WTC11 (cell line): ENCODE measurements around the gene SDF2L1. TPM values are rescaled to one million over a fixed set of nuclear protein-coding genes. Genes with fewer than 3 reads are reported as not detected.

Source experiments
- ATAC-seq: fragments of 200-7000 bp; cut with Tn5 transposase; 2 replicates; pipeline ENCODE4 v1.10.0; 2021; ENCODE audit warnings: mild to moderate bottlenecking, moderate library complexity
- CTCF ChIA-PET: fragments of 300-600 bp; sonication (Branson Sonifier 250); formaldehyde crosslinking; loops from one replicate; lab custom pipeline; 2021; ENCODE audit warnings: antibody characterized with exemption; lab: Charles Lee
- POLR2A ChIA-PET: fragments of 350-600 bp; sonication (Branson Sonifier 250); formaldehyde crosslinking; loops from one replicate; lab custom pipeline; 2021; ENCODE audit warnings: antibody characterized with exemption; lab: Charles Lee
- DNase-seq: peaks from one replicate; pipeline ENCODE4 v3.0.0; 2021; ENCODE audit warnings: low spot score
- H3K27ac Mint-ChIP-seq: 2 replicates; pipeline ENCODE4 v1.8.0; 2021; ENCODE audit warnings: mixed read lengths
- H3K27me3 Mint-ChIP-seq: 2 replicates; pipeline ENCODE4 v1.8.0; 2021; ENCODE audit warnings: low read depth, mild to moderate bottlenecking, moderate library complexity, mixed read lengths
- H3K36me3 Mint-ChIP-seq: 2 replicates; pipeline ENCODE4 v1.8.0; 2021; ENCODE audit warnings: mixed read lengths
- H3K4me1 Mint-ChIP-seq: 2 replicates; pipeline ENCODE4 v1.8.0; 2022; ENCODE audit warnings: mixed read lengths
- H3K4me3 Mint-ChIP-seq: 2 replicates; pipeline ENCODE4 v1.8.0; 2021; ENCODE audit warnings: mild to moderate bottlenecking, moderate library complexity, mixed read lengths
- H3K9me3 Mint-ChIP-seq: 2 replicates; pipeline ENCODE4 v1.8.0; 2021; ENCODE audit warnings: mixed read lengths
- FOXK1 ChIP-seq: sonication (generic); formaldehyde crosslinking; IDR thresholded peaks from 2 replicates; pipeline ENCODE4 v1.8.0; 2022; ENCODE audit warnings: mild to moderate bottlenecking, moderate library complexity, missing genetic modification reagents
- GTF2I ChIP-seq: fragments of 250-450 bp; sonication (Bioruptor Pico); conservative IDR thresholded peaks from 2 replicates; pipeline ENCODE4 v1.4.0; 2021; ENCODE audit warnings: mild to moderate bottlenecking
- MXD4 ChIP-seq: fragments of 250-450 bp; sonication (Bioruptor Pico); IDR thresholded peaks from 2 replicates; pipeline ENCODE4 v1.8.0; 2021; ENCODE audit warnings: mild to moderate bottlenecking, moderate library complexity, borderline replicate concordance
- MYBL2 ChIP-seq: sonication (generic); formaldehyde crosslinking; IDR thresholded peaks from 2 replicates; pipeline ENCODE4 v1.8.1; 2023; ENCODE audit warnings: mild to moderate bottlenecking, moderate library complexity, missing genetic modification reagents
- NFYB ChIP-seq: sonication (generic); formaldehyde crosslinking; conservative IDR thresholded peaks from 2 replicates; pipeline ENCODE4 v1.8.0; 2022; ENCODE audit warnings: low read depth, missing genetic modification reagents
- NR3C1 ChIP-seq: sonication (generic); formaldehyde crosslinking; conservative IDR thresholded peaks from 2 replicates; pipeline ENCODE4 v1.8.1; 2023; ENCODE audit warnings: low read depth, mild to moderate bottlenecking, missing genetic modification reagents
- PRRX2 ChIP-seq: fragments of 250-450 bp; sonication (Bioruptor Pico); IDR thresholded peaks from 2 replicates; pipeline ENCODE4 v1.8.0; 2021; ENCODE audit warnings: mild to moderate bottlenecking
- ZNF121 ChIP-seq: sonication (generic); formaldehyde crosslinking; IDR thresholded peaks from 2 replicates; pipeline ENCODE4 v1.8.0; 2023; ENCODE audit warnings: missing genetic modification reagents
- ZNF138 ChIP-seq: sonication (generic); formaldehyde crosslinking; conservative IDR thresholded peaks from 2 replicates; pipeline ENCODE4 v1.8.1; 2022; ENCODE audit warnings: mild to moderate bottlenecking, moderate library complexity, missing genetic modification reagents
- total RNA-seq: library from RNA; stranded (reverse); gene quantifications from 3 replicates; pipeline ENCODE4 v1.2.3, GENCODE V29; 2021
- TF ChIP-seq, protein P1 (sequence below): sonication (generic); formaldehyde crosslinking; IDR thresholded peaks from 2 replicates; pipeline ENCODE4 v1.8.1; 2023; ENCODE audit warnings: mild to moderate bottlenecking, missing genetic modification reagents, borderline replicate concordance
- TF ChIP-seq, protein P2 (sequence below): fragments of 250-450 bp; sonication (Bioruptor Pico); conservative IDR thresholded peaks from 2 replicates; pipeline ENCODE4 v1.9.0; 2021; ENCODE audit warnings: mild to moderate bottlenecking
- TF ChIP-seq, protein P3 (sequence below): sonication (generic); formaldehyde crosslinking; IDR thresholded peaks from 2 replicates; pipeline ENCODE4 v1.8.0; 2023; ENCODE audit warnings: missing genetic modification reagents, mild to moderate bottlenecking, borderline replicate concordance
- TF ChIP-seq, protein P4 (sequence below): sonication (generic); formaldehyde crosslinking; IDR thresholded peaks from 2 replicates; pipeline ENCODE4 v1.8.0; 2023; ENCODE audit warnings: missing genetic modification reagents
- TF ChIP-seq, protein P5 (sequence below): sonication (generic); formaldehyde crosslinking; IDR thresholded peaks from 2 replicates; pipeline ENCODE4 v1.8.1; 2023; ENCODE audit warnings: mild to moderate bottlenecking, moderate library complexity, missing genetic modification reagents
- TF ChIP-seq, protein P6 (sequence below): sonication (generic); formaldehyde crosslinking; IDR thresholded peaks from 2 replicates; pipeline ENCODE4 v1.8.0; 2022; ENCODE audit warnings: mild to moderate bottlenecking, missing genetic modification reagents

Gene SDF2L1
- total RNA-seq, 1 experiment from 2014 or later = 73.6 TPM

DNA sequence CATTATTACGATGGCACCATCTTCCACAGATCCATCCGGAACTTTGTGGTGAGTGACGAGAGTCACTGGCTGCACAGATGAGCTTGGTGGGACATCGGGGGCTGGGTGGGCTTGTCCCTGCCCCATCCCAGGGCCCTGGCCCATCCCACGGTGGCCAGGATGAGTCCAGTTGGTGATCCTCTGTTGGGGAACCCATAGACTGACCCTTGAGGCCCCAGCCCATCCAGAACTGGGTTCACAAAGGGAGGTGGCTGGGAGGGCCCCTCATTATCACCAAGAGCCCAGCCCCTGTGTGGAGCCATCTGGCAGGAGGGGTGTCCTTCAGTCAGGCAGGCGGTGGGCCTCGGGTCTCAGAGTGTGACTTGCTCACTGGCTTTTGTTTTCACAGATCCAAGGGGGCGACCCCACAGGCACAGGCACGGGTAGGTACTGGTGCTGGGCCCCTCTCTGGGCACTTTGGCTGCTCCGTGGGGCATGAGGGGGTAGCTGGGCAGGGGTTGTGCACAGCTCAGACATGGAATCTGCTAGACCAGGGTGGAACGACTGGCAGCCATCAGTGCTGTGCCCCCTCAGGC lies 45.7 kb downstream of the SDF2L1 start (continued):
- TF ChIP-seq, protein P1, sequence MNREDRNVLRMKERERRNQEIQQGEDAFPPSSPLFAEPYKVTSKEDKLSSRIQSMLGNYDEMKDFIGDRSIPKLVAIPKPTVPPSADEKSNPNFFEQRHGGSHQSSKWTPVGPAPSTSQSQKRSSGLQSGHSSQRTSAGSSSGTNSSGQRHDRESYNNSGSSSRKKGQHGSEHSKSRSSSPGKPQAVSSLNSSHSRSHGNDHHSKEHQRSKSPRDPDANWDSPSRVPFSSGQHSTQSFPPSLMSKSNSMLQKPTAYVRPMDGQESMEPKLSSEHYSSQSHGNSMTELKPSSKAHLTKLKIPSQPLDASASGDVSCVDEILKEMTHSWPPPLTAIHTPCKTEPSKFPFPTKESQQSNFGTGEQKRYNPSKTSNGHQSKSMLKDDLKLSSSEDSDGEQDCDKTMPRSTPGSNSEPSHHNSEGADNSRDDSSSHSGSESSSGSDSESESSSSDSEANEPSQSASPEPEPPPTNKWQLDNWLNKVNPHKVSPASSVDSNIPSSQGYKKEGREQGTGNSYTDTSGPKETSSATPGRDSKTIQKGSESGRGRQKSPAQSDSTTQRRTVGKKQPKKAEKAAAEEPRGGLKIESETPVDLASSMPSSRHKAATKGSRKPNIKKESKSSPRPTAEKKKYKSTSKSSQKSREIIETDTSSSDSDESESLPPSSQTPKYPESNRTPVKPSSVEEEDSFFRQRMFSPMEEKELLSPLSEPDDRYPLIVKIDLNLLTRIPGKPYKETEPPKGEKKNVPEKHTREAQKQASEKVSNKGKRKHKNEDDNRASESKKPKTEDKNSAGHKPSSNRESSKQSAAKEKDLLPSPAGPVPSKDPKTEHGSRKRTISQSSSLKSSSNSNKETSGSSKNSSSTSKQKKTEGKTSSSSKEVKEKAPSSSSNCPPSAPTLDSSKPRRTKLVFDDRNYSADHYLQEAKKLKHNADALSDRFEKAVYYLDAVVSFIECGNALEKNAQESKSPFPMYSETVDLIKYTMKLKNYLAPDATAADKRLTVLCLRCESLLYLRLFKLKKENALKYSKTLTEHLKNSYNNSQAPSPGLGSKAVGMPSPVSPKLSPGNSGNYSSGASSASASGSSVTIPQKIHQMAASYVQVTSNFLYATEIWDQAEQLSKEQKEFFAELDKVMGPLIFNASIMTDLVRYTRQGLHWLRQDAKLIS = no peak
- no peak for TF ChIP-seq MYBL2 (CRISPR knock-in tag)

DNA sequence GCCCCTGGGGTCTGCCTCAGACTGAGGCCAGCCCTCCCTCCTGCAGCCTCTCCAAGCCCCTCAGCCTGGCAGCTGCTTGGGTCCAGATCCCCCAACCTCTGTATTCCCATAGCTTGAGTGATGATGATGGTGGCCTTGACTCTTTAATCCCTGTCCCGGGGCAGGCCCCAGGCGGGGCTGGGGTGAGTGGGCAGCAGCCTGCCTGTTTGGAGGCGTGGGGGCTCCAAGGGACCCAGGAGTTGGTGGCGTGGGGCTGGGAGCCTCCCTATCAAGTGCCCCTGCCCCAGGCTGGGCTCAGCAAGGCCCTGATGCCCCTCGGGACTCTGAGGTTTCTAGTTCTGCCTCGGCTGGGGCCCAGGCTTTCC lies 46.2 kb downstream of the SDF2L1 start:
- TF ChIP-seq, protein P2, sequence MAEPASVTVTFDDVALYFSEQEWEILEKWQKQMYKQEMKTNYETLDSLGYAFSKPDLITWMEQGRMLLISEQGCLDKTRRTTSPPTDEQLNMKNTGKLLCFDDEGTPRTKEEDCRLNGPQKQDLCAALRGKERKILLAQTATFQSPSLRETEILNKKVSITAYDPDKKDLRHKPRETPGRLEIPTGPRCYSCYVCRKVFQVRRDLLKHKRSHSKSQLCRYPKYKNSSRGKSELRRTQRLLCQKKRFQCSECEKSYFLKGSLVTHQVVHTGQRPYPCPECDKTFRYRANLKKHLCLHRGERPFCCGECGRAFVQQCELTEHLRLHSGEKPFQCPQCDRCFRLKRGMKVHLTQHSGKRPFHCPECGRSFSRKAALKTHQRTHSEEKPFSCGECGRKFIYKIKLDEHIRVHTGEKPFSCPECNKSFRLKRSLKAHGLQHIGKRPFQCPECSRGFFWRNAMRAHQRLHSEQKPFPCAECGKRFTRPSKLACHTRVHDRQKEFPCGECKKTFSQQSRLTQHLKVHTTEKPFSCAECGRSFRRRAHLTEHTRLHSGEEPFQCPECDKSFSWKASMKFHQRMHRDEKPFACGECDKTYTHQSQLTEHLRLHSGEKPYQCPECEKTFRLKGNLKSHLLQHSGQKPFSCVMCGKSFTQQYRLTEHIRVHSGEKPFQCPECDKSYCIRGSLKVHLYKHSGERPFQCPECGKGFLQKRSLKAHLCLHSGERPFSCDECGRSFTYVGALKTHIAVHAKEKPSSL = no peak
- TF ChIP-seq, protein P3, sequence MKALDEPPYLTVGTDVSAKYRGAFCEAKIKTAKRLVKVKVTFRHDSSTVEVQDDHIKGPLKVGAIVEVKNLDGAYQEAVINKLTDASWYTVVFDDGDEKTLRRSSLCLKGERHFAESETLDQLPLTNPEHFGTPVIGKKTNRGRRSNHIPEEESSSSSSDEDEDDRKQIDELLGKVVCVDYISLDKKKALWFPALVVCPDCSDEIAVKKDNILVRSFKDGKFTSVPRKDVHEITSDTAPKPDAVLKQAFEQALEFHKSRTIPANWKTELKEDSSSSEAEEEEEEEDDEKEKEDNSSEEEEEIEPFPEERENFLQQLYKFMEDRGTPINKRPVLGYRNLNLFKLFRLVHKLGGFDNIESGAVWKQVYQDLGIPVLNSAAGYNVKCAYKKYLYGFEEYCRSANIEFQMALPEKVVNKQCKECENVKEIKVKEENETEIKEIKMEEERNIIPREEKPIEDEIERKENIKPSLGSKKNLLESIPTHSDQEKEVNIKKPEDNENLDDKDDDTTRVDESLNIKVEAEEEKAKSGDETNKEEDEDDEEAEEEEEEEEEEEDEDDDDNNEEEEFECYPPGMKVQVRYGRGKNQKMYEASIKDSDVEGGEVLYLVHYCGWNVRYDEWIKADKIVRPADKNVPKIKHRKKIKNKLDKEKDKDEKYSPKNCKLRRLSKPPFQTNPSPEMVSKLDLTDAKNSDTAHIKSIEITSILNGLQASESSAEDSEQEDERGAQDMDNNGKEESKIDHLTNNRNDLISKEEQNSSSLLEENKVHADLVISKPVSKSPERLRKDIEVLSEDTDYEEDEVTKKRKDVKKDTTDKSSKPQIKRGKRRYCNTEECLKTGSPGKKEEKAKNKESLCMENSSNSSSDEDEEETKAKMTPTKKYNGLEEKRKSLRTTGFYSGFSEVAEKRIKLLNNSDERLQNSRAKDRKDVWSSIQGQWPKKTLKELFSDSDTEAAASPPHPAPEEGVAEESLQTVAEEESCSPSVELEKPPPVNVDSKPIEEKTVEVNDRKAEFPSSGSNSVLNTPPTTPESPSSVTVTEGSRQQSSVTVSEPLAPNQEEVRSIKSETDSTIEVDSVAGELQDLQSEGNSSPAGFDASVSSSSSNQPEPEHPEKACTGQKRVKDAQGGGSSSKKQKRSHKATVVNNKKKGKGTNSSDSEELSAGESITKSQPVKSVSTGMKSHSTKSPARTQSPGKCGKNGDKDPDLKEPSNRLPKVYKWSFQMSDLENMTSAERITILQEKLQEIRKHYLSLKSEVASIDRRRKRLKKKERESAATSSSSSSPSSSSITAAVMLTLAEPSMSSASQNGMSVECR (CRISPR knock-in tag) = no peak
- TF ChIP-seq ZNF138 = no peak
- ChIA-PET CTCF (no interaction called here), POLR2A (no interaction called here)
- DNase-seq (no peak), ATAC-seq (no peak)
- Mint-ChIP-seq H3K4me3 (no peak overlapping the region), H3K27me3 (no peaks in the 10 kb centered on the region), H3K36me3 (peaks cover 19% of the 10 kb centered on the region; the same call in 1 of the 2 replicates), H3K9me3 (no peaks in the 10 kb centered on the region), H3K27ac (no peak overlapping the region), H3K4me1 (no peaks in the 10 kb centered on the region)

DNA sequence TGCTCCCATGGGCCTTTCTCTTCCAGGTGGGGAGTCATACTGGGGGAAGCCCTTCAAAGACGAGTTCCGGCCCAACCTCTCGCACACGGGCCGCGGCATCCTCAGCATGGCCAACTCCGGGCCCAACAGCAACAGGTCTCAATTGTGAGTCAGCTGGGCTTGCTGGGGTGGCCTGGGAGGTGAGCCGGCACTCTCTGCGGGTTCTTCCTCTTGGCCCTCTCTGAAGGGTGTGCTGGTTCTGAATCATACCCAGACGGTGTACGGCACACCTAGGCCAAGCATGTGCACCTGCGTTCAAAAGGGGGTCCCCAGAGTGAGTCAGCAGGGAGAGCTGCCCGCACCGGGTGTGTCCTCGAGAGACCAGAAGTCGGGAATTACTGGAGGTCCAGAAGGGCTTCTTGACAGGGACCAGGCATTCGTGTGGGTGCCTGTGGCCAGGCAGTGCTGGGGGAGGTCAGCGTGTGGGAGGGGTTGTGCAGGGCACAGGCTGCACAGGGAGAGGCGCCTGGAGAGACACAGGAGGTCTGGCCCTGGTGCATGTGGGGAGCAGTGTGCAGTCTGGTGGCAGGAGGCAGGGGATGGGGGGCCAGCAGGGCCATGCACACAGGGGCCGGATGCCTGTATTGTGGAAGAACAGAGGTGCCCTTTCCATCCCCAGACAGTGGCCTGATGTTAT lies 46.7 kb downstream of the SDF2L1 start:
- Mint-ChIP-seq H3K4me3 (no peak overlapping the region), H3K4me1 (no peaks in the 10 kb centered on the region), H3K27me3 (no peaks in the 10 kb centered on the region), H3K9me3 (no peaks in the 10 kb centered on the region), H3K27ac (no peak overlapping the region), H3K36me3 (peaks cover 18% of the 10 kb centered on the region; the same call in 1 of the 2 replicates)
- ATAC-seq (no peak), DNase-seq (no peak)
- POLR2A ChIA-PET = no interaction called here
- CTCF ChIA-PET = interaction anchor here (0.6 kb wide), 1 partner anchor 24 kb away, joined by 3 read pairs; no protein-coding TSS in a partner anchor
- TF ChIP-seq, protein P2 = no peak
- no peak for TF ChIP-seq GTF2I (CRISPR knock-in tag)
- TF ChIP-seq, protein P4, sequence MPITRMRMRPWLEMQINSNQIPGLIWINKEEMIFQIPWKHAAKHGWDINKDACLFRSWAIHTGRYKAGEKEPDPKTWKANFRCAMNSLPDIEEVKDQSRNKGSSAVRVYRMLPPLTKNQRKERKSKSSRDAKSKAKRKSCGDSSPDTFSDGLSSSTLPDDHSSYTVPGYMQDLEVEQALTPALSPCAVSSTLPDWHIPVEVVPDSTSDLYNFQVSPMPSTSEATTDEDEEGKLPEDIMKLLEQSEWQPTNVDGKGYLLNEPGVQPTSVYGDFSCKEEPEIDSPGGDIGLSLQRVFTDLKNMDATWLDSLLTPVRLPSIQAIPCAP (CRISPR knock-in tag) = no peak
- TF ChIP-seq PRRX2 (CRISPR knock-in tag) = no peak
- no peak for TF ChIP-seq ZNF121 (CRISPR knock-in tag)
- TF ChIP-seq, protein P5, sequence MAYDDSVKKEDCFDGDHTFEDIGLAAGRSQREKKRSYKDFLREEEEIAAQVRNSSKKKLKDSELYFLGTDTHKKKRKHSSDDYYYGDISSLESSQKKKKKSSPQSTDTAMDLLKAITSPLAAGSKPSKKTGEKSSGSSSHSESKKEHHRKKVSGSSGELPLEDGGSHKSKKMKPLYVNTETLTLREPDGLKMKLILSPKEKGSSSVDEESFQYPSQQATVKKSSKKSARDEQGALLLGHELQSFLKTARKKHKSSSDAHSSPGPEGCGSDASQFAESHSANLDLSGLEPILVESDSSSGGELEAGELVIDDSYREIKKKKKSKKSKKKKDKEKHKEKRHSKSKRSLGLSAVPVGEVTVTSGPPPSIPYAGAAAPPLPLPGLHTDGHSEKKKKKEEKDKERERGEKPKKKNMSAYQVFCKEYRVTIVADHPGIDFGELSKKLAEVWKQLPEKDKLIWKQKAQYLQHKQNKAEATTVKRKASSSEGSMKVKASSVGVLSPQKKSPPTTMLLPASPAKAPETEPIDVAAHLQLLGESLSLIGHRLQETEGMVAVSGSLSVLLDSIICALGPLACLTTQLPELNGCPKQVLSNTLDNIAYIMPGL (CRISPR knock-in tag) = no peak
- TF ChIP-seq NR3C1 = no peak
- no peak for TF ChIP-seq FOXK1 (CRISPR knock-in tag)
- no peak for TF ChIP-seq MXD4 (CRISPR knock-in tag)
- no peak for TF ChIP-seq NFYB (CRISPR knock-in tag)
- TF ChIP-seq, protein P6, sequence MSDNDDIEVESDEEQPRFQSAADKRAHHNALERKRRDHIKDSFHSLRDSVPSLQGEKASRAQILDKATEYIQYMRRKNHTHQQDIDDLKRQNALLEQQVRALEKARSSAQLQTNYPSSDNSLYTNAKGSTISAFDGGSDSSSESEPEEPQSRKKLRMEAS (CRISPR knock-in tag) = no peak
